DOHH2 (cell line): Measurements from ENCODE around the gene L3MBTL2.

Experiments used
- CTCF ChIP-seq: fragments of 200-600 bp; sonication (generic); IDR thresholded peaks from one replicate; pipeline ENCODE4 v1.5.1; 2014; ENCODE audit warnings: antibody characterized with exemption, mild to moderate bottlenecking, low read depth, low read length; ENCODE audit not compliant: poor library complexity, severe bottlenecking
- EZH2phosphoT487 ChIP-seq: fragments of 200-600 bp; sonication (generic); IDR thresholded peaks from 2 replicates; pipeline ENCODE4 v1.6.1; 2017; ENCODE audit warnings: borderline replicate concordance, mild to moderate bottlenecking, antibody characterized with exemption, low read length, moderate library complexity, mixed read lengths

GRCh38 chr22:41250127-41250526 is 45.0 kb downstream of the L3MBTL2 start:
- TF ChIP-seq CTCF = no peak
- TF ChIP-seq EZH2phosphoT487 = no peak
